ENCODE measurements around the gene MRPL53.

The MRPL53 gene

DNA sequence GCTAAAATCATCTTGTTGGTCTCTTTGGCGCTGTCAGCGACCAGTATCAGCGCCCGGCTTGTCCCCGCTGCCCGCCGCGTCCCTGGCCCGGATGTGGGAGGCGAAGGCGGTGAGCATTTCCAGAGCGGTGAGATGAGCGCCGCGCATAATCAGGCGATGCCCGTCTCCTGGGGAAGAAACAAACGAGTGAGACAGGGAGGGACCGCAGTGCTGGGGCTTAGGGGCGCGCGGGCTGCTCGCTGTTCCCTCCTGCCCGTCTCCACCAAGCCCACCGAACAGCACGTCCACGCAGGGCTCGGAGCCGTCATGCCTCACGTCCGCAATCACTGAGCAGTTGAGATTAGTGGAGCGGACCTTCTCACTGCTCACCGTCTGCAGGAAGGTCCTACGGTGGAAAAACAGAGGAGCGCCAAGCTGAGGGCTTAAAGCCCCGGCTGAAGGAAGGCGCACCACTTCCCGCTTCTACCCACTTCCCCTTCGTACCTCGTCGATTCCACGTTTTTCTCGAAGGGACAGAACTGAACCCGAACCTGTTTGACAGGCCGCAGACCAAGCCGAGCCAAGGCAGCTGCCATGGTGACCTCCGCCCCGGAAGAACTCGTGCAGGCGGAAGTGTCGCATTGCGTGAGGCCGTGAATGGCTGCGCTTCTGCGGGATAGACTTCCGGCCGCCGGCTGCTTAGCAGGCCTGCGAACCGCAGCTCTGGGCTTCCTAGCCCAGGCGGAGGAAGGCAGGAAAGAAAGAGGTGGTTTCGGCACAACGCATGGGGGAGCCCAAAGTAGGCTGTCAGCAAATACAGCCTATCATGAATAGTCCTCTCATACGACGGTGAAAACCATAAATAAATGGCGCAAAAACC is at the start of gene MRPL53 (continued):
- TF ChIP-seq, protein P1, sequence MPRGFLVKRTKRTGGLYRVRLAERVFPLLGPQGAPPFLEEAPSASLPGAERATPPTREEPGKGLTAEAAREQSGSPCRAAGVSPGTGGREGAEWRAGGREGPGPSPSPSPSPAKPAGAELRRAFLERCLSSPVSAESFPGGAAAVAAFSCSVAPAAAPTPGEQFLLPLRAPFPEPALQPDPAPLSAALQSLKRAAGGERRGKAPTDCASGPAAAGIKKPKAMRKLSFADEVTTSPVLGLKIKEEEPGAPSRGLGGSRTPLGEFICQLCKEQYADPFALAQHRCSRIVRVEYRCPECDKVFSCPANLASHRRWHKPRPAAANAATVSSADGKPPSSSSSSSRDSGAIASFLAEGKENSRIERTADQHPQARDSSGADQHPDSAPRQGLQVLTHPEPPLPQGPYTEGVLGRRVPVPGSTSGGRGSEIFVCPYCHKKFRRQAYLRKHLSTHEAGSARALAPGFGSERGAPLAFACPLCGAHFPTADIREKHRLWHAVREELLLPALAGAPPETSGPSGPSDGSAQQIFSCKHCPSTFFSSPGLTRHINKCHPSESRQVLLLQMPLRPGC (tag by site-specific recombination; IDR thresholded peaks at IDR 0.05), result no peak
- TF ChIP-seq, protein P2, sequence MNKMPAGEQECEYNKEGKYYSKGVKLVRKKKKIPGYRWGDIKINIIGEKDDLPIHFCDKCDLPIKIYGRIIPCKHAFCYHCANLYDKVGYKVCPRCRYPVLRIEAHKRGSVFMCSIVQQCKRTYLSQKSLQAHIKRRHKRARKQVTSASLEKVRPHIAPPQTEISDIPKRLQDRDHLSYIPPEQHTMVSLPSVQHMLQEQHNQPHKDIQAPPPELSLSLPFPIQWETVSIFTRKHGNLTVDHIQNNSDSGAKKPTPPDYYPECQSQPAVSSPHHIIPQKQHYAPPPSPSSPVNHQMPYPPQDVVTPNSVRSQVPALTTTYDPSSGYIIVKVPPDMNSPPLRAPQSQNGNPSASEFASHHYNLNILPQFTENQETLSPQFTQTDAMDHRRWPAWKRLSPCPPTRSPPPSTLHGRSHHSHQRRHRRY (tag by site-specific recombination; IDR thresholded peaks at IDR 0.05), result no peak
- TF ChIP-seq SCRT2 (tag by site-specific recombination; IDR thresholded peaks at IDR 0.05) (peak; percentile 77; the same call in 1 of the 2 replicates), SP3 (tag by site-specific recombination; IDR thresholded peaks at IDR 0.05) (peak; percentile 63), ZNF600 (tag by site-specific recombination; IDR thresholded peaks at IDR 0.05) (peak; percentile 73; the same call in 1 of the 2 replicates), ZSCAN16 (tag by site-specific recombination; IDR thresholded peaks at IDR 0.05) (no peak), ZNF433 (tag by site-specific recombination; IDR thresholded peaks at IDR 0.05; ENCODE audit: low read depth) (no peak), ZNF37A (tag by site-specific recombination; IDR thresholded peaks at IDR 0.05) (no peak), ZNF658 (tag by site-specific recombination; IDR thresholded peaks at IDR 0.05) (no peak), HOXD13 (CRISPR knock-in tag; IDR thresholded peaks at IDR 0.05; ENCODE audit: borderline replicate concordance) (peak; percentile 83), ZNF19 (tag by site-specific recombination; IDR thresholded peaks at IDR 0.05; ENCODE audit: low read depth) (no peak), ZNF404 (tag by site-specific recombination; IDR thresholded peaks at IDR 0.05) (no peak), ZFP69B (tag by site-specific recombination; IDR thresholded peaks at IDR 0.05) (no peak), ZNF10 (tag by site-specific recombination; IDR thresholded peaks at IDR 0.05) (peak; percentile 97), ZSCAN30 (tag by site-specific recombination; IDR thresholded peaks at IDR 0.05) (peak; percentile 95), ZNF558 (tag by site-specific recombination; IDR thresholded peaks at IDR 0.05) (no peak), ZBTB21 (tag by site-specific recombination; IDR thresholded peaks at IDR 0.05) (peak; percentile 58; the same call in 1 of the 2 replicates), ZNF169 (tag by site-specific recombination; IDR thresholded peaks at IDR 0.05) (no peak), ZNF623 (tag by site-specific recombination; IDR thresholded peaks at IDR 0.05) (no peak), ZNF654 (tag by site-specific recombination; IDR thresholded peaks at IDR 0.05; ENCODE audit: low read depth) (no peak), ZNF274 (IDR thresholded peaks at IDR 0.05; ENCODE audit: low read length) (no peak), ZNF274 (tag by site-specific recombination; IDR thresholded peaks at IDR 0.05; ENCODE audit: borderline replicate concordance) (no peak)
- TF ChIP-seq, protein P3, sequence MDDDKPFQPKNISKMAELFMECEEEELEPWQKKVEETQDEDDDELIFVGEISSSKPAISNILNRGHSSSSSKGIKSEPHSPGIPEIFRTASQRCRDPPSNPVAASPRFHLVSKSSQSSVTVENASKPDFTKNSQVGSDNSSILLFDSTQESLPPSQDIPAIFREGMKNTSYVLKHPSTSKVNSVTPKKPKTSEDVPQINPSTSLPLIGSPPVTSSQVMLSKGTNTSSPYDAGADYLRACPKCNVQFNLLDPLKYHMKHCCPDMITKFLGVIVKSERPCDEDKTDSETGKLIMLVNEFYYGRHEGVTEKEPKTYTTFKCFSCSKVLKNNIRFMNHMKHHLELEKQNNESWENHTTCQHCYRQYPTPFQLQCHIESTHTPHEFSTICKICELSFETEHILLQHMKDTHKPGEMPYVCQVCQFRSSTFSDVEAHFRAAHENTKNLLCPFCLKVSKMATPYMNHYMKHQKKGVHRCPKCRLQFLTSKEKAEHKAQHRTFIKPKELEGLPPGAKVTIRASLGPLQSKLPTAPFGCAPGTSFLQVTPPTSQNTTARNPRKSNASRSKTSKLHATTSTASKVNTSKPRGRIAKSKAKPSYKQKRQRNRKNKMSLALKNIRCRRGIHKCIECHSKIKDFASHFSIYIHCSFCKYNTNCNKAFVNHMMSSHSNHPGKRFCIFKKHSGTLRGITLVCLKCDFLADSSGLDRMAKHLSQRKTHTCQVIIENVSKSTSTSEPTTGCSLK (tag by site-specific recombination; IDR thresholded peaks at IDR 0.05), result no peak
- TF ChIP-seq, protein P4, sequence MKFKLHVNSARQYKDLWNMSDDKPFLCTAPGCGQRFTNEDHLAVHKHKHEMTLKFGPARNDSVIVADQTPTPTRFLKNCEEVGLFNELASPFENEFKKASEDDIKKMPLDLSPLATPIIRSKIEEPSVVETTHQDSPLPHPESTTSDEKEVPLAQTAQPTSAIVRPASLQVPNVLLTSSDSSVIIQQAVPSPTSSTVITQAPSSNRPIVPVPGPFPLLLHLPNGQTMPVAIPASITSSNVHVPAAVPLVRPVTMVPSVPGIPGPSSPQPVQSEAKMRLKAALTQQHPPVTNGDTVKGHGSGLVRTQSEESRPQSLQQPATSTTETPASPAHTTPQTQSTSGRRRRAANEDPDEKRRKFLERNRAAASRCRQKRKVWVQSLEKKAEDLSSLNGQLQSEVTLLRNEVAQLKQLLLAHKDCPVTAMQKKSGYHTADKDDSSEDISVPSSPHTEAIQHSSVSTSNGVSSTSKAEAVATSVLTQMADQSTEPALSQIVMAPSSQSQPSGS (tag by site-specific recombination; IDR thresholded peaks at IDR 0.05; ENCODE audit: low read depth), result no peak
- TF ChIP-seq, protein P5, sequence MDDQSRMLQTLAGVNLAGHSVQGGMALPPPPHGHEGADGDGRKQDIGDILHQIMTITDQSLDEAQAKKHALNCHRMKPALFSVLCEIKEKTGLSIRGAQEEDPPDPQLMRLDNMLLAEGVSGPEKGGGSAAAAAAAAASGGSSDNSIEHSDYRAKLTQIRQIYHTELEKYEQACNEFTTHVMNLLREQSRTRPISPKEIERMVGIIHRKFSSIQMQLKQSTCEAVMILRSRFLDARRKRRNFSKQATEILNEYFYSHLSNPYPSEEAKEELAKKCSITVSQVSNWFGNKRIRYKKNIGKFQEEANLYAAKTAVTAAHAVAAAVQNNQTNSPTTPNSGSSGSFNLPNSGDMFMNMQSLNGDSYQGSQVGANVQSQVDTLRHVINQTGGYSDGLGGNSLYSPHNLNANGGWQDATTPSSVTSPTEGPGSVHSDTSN (CRISPR knock-in tag; IDR thresholded peaks at IDR 0.05), result peak; percentile 96
- TF ChIP-seq, protein P6, sequence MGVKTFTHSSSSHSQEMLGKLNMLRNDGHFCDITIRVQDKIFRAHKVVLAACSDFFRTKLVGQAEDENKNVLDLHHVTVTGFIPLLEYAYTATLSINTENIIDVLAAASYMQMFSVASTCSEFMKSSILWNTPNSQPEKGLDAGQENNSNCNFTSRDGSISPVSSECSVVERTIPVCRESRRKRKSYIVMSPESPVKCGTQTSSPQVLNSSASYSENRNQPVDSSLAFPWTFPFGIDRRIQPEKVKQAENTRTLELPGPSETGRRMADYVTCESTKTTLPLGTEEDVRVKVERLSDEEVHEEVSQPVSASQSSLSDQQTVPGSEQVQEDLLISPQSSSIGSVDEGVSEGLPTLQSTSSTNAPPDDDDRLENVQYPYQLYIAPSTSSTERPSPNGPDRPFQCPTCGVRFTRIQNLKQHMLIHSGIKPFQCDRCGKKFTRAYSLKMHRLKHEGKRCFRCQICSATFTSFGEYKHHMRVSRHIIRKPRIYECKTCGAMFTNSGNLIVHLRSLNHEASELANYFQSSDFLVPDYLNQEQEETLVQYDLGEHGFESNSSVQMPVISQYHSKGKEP (tag by site-specific recombination; IDR thresholded peaks at IDR 0.05), result peak; percentile 3; the same call in 1 of the 2 replicates
- TF ChIP-seq, protein P7, sequence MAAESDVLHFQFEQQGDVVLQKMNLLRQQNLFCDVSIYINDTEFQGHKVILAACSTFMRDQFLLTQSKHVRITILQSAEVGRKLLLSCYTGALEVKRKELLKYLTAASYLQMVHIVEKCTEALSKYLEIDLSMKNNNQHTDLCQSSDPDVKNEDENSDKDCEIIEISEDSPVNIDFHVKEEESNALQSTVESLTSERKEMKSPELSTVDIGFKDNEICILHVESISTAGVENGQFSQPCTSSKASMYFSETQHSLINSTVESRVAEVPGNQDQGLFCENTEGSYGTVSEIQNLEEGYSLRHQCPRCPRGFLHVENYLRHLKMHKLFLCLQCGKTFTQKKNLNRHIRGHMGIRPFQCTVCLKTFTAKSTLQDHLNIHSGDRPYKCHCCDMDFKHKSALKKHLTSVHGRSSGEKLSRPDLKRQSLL (tag by site-specific recombination; IDR thresholded peaks at IDR 0.05), result no peak
- TF ChIP-seq, protein P8, sequence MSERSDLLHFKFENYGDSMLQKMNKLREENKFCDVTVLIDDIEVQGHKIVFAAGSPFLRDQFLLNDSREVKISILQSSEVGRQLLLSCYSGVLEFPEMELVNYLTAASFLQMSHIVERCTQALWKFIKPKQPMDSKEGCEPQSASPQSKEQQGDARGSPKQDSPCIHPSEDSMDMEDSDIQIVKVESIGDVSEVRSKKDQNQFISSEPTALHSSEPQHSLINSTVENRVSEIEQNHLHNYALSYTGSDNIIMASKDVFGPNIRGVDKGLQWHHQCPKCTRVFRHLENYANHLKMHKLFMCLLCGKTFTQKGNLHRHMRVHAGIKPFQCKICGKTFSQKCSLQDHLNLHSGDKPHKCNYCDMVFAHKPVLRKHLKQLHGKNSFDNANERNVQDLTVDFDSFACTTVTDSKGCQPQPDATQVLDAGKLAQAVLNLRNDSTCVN (tag by site-specific recombination; optimal IDR thresholded peaks at IDR 0.05), result peak; percentile 70

All from HEK293 (cell line).